Astrocyte (in vitro differentiated cells and primary cell): ENCODE results near the gene CD200R1L. TPM values are rescaled to one million over a fixed set of nuclear protein-coding genes. Genes with fewer than 3 reads are reported as not detected.

Experiments
- DNase-seq: peaks from one replicate; pipeline ENCODE4 v3.0.0-alpha.2; 2010; ENCODE audit warnings: low read depth
- FAIRE-seq: peaks from 2 replicates; lab custom pipeline; 2011; peaks lifted over from hg19 to GRCh38; lab: Jason Lieb, UNC
- H2AFZ ChIP-seq: 2 replicates; pipeline ENCODE4 v1.6.0; 2012; ENCODE audit warnings: low read depth, low read length, inconsistent platforms
- H3K27ac ChIP-seq: 2 replicates; pipeline ENCODE4 v1.5.1; 2011; ENCODE audit warnings: low read depth, low read length, inconsistent platforms
- H3K27me3 ChIP-seq: 2 replicates; pipeline ENCODE4 v1.6.0; 2011; ENCODE audit warnings: low read length, inconsistent platforms; ENCODE audit not compliant: insufficient read depth
- H3K36me3 ChIP-seq: 2 replicates; pipeline ENCODE4 v1.5.1; 2011; ENCODE audit warnings: low read length, inconsistent platforms; ENCODE audit not compliant: insufficient read depth
- H3K4me1 ChIP-seq: 2 replicates; pipeline ENCODE4 v1.5.1; 2011; ENCODE audit warnings: low read length, inconsistent platforms; ENCODE audit not compliant: insufficient read depth
- H3K4me2 ChIP-seq: 2 replicates; pipeline ENCODE4 v1.6.0; 2012; ENCODE audit warnings: low read length, inconsistent platforms
- H3K4me3 ChIP-seq: 2 replicates; pipeline ENCODE4 v1.5.1; 2011; ENCODE audit warnings: low read depth, mild to moderate bottlenecking, low read length, inconsistent platforms; ENCODE audit not compliant: insufficient read depth
- H3K79me2 ChIP-seq: 2 replicates; pipeline ENCODE4 v1.6.0; 2012; ENCODE audit warnings: mild to moderate bottlenecking, low read length, inconsistent platforms; ENCODE audit not compliant: insufficient read depth
- H3K9ac ChIP-seq: 2 replicates; pipeline ENCODE4 v1.6.0; 2012; ENCODE audit warnings: mild to moderate bottlenecking, low read length, inconsistent platforms
- H3K9me3 ChIP-seq: 2 replicates; pipeline ENCODE4 v1.5.1; 2012; ENCODE audit warnings: low read depth, mild to moderate bottlenecking, low read length, inconsistent platforms; ENCODE audit not compliant: insufficient read depth
- H4K20me1 ChIP-seq: 2 replicates; pipeline ENCODE4 v1.6.0; 2012; ENCODE audit warnings: low read length, inconsistent platforms; ENCODE audit not compliant: insufficient read depth
- H3K27ac Mint-ChIP-seq: one replicate; pipeline ENCODE4 v1.8.0; 2021; ENCODE audit warnings: mild to moderate bottlenecking, mixed read lengths; ENCODE audit not compliant: unreplicated experiment
- H3K27me3 Mint-ChIP-seq: one replicate; pipeline ENCODE4 v1.8.0; 2021; ENCODE audit warnings: low read depth, mixed read lengths; ENCODE audit not compliant: unreplicated experiment
- H3K36me3 Mint-ChIP-seq: one replicate; pipeline ENCODE4 v1.8.0; 2021; ENCODE audit warnings: low read depth, mixed read lengths; ENCODE audit not compliant: unreplicated experiment
- H3K4me1 Mint-ChIP-seq: one replicate; pipeline ENCODE4 v1.8.0; 2021; ENCODE audit warnings: low read depth, mixed read lengths; ENCODE audit not compliant: unreplicated experiment
- H3K4me3 Mint-ChIP-seq: one replicate; pipeline ENCODE4 v1.8.0; 2021; ENCODE audit warnings: mild to moderate bottlenecking, moderate library complexity, mixed read lengths; ENCODE audit not compliant: unreplicated experiment
- H3K9me3 Mint-ChIP-seq: one replicate; pipeline ENCODE4 v1.8.0; 2021; ENCODE audit warnings: mild to moderate bottlenecking, mixed read lengths; ENCODE audit not compliant: unreplicated experiment
- EZH2 ChIP-seq: IDR thresholded peaks from 2 replicates; pipeline ENCODE4 v1.6.1; 2012; ENCODE audit warnings: mild to moderate bottlenecking, low read length, inconsistent platforms; ENCODE audit not compliant: insufficient read depth
- total RNA-seq: library from RNA; stranded (reverse); gene quantifications from 2 replicates; pipeline ENCODE4 v1.2.1, GENCODE V29; 2021
- TF ChIP-seq, protein P1 (sequence below): IDR thresholded peaks from 2 replicates; pipeline ENCODE4 v1.5.1; 2011; ENCODE audit warnings: low read depth, mild to moderate bottlenecking, inconsistent platforms, low read length, moderate library complexity; ENCODE audit not compliant: insufficient read depth

CD200R1L gene
- total RNA-seq, 1 donor from 2014 or later, result not detected

DNA sequence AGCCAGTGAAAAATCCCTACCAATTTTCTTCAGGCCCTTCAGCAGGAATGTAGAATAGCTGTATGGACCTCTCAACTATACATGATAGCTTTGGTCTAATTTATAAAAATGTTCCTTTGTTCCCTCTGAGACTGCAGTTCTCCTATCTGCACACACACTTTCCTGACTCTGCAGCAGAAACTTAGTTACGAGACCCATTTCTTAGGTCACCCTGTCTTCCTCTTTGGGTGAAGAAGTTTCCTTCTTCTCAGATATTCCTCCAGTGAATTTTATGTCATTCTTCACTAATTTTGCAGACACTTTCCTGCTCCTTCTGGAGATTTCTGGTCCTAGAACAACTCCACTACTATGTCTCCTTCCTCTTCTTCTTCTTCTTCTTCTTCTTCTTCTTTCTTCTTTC is 42.6 kb downstream of the CD200R1L start:
- H4K20me1 ChIP-seq, result no peaks in the 10 kb centered on the region
- Mint-ChIP-seq H3K27ac (no peak overlapping the region), H3K27me3 (no peaks in the 10 kb centered on the region), H3K9me3 (no peaks in the 10 kb centered on the region), H3K36me3 (no peaks in the 10 kb centered on the region), H3K4me3 (no peak overlapping the region), H3K4me1 (peaks cover 11% of the 10 kb centered on the region)
- no peak for DNase-seq
- H3K4me1 ChIP-seq, result no peaks in the 10 kb centered on the region
- no peak for TF ChIP-seq EZH2
- TF ChIP-seq, protein P1, sequence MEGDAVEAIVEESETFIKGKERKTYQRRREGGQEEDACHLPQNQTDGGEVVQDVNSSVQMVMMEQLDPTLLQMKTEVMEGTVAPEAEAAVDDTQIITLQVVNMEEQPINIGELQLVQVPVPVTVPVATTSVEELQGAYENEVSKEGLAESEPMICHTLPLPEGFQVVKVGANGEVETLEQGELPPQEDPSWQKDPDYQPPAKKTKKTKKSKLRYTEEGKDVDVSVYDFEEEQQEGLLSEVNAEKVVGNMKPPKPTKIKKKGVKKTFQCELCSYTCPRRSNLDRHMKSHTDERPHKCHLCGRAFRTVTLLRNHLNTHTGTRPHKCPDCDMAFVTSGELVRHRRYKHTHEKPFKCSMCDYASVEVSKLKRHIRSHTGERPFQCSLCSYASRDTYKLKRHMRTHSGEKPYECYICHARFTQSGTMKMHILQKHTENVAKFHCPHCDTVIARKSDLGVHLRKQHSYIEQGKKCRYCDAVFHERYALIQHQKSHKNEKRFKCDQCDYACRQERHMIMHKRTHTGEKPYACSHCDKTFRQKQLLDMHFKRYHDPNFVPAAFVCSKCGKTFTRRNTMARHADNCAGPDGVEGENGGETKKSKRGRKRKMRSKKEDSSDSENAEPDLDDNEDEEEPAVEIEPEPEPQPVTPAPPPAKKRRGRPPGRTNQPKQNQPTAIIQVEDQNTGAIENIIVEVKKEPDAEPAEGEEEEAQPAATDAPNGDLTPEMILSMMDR, result no peak
- no peak overlapping the region for H2AFZ ChIP-seq
- H3K79me2 ChIP-seq, result no peaks in the 10 kb centered on the region
- H3K36me3 ChIP-seq, result no peaks in the 10 kb centered on the region
- H3K9me3 ChIP-seq, result no peaks in the 10 kb centered on the region
- no peak overlapping the region for H3K4me2 ChIP-seq
- no peaks in the 10 kb centered on the region for H3K27me3 ChIP-seq
- H3K4me3 ChIP-seq, result no peak overlapping the region
- no peak overlapping the region for H3K27ac ChIP-seq
- no peak overlapping the region for H3K9ac ChIP-seq
- FAIRE-seq, result no peak

DNA sequence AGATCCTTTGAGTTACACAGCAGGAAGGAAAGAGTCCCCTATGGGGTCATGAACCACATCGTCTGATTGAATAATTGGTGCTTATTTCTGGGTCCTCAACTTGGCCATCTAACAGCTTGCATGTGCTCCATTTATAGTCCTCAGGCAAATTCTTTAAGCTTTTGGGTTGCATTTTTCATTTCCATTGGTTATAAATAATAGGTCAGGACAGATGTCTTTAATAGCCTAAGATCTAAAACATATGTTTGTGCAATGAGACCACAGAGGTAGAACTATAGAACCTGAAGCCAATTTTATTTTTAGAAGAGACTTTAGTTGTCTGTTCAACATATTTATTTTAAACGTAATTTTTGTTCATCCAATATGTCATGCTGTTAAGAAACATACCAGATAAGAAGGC is 43.2 kb downstream of the CD200R1L start:
- H3K4me1 ChIP-seq, result no peaks in the 10 kb centered on the region
- no peaks in the 10 kb centered on the region for H3K27me3 ChIP-seq
- TF ChIP-seq EZH2, result no peak
- TF ChIP-seq, protein P1, result no peak
- H3K4me1 Mint-ChIP-seq, result peaks cover 11% of the 10 kb centered on the region
- no peak for DNase-seq
- H3K36me3 ChIP-seq, result no peaks in the 10 kb centered on the region
- H3K4me3 ChIP-seq, result no peak overlapping the region
- no peaks in the 10 kb centered on the region for H3K79me2 ChIP-seq
- no peak overlapping the region for H3K27ac ChIP-seq
- H3K27ac Mint-ChIP-seq, result no peak overlapping the region
- no peak overlapping the region for H3K4me2 ChIP-seq
- no peaks in the 10 kb centered on the region for H3K27me3 Mint-ChIP-seq
- H3K36me3 Mint-ChIP-seq, result no peaks in the 10 kb centered on the region
- no peaks in the 10 kb centered on the region for H3K9me3 Mint-ChIP-seq
- no peak overlapping the region for H3K4me3 Mint-ChIP-seq
- no peaks in the 10 kb centered on the region for H3K9me3 ChIP-seq
- no peaks in the 10 kb centered on the region for H4K20me1 ChIP-seq
- no peak for FAIRE-seq
- no peak overlapping the region for H3K9ac ChIP-seq
- no peak overlapping the region for H2AFZ ChIP-seq

DNA sequence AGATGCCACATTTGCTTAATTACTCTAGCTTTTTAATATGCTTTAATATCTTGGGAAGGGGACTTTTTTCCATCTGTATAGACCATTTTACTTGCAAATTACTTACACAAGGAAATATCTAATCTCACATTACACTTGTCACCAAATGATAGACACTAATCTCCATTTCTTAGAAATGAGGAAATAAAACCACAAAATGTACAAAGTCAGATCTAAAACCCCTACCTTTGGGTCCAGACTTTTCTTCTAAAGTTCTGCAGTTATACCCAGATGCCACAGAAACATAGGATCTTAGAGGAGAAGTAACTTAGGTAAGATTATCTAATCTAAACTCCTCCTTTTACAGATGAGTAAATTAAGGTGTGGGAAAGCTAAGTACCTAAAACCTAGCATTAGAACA is 44.3 kb downstream of the CD200R1L start:
- H4K20me1 ChIP-seq, result no peaks in the 10 kb centered on the region

More for the DNA sequence above, 44.3 kb downstream of the CD200R1L start:
- no peak overlapping the region for H3K4me3 Mint-ChIP-seq
- no peaks in the 10 kb centered on the region for H3K4me1 ChIP-seq
- no peaks in the 10 kb centered on the region for H3K27me3 Mint-ChIP-seq
- TF ChIP-seq, protein P1, result no peak
- TF ChIP-seq EZH2, result no peak
- no peaks in the 10 kb centered on the region for H3K36me3 ChIP-seq
- H3K4me2 ChIP-seq, result no peak overlapping the region
- H3K36me3 Mint-ChIP-seq, result no peaks in the 10 kb centered on the region
- no peak overlapping the region for H2AFZ ChIP-seq
- peaks cover 11% of the 10 kb centered on the region for H3K4me1 Mint-ChIP-seq
- H3K9ac ChIP-seq, result no peak overlapping the region
- no peaks in the 10 kb centered on the region for H3K9me3 ChIP-seq
- H3K4me3 ChIP-seq, result no peak overlapping the region
- H3K9me3 Mint-ChIP-seq, result no peaks in the 10 kb centered on the region
- no peaks in the 10 kb centered on the region for H3K27me3 ChIP-seq
- FAIRE-seq (peak; percentile 41), DNase-seq (no peak)
- H3K79me2 ChIP-seq, result no peaks in the 10 kb centered on the region
- no peak overlapping the region for H3K27ac ChIP-seq
- no peak overlapping the region for H3K27ac Mint-ChIP-seq
